HG03520 (cell line): ENCODE measurements around the gene MYDGF.
"Not testable (repeated sequence)": the region's sequence is repeated elsewhere in the genome, so short reads cannot be mapped to it uniquely, and the experiment has no call there.

ENCODE experiments used
- ATAC-seq: cut with Tn5 transposase; IDR thresholded peaks from one replicate; pipeline ENCODE4 v1.9.1; 2021; ENCODE audit warnings: mild to moderate bottlenecking, moderate library complexity; ENCODE audit not compliant: unreplicated experiment

Gene MYDGF

GRCh38 chr19:4701557-4701956, 31.4 kb upstream of the MYDGF start:
- ATAC-seq: no peak

- no peak for ATAC-seq
These were observed 30.5 kb upstream of the MYDGF start for GRCh38 chr19:4700693-4700970.

GRCh38 chr19:4699826-4700692, 29.9 kb upstream of the MYDGF start:
- ATAC-seq: no peak

- no peak for ATAC-seq
These were observed 27.2 kb upstream of the MYDGF start for GRCh38 chr19:4697304-4697703.

GRCh38 chr19:4695224-4695731, 25.1 kb upstream of the MYDGF start:
- ATAC-seq: no peak

GRCh38 chr19:4694211-4694987, 24.3 kb upstream of the MYDGF start:
- no peak for ATAC-seq

- ATAC-seq: no peak
These were observed 23.5 kb upstream of the MYDGF start for GRCh38 chr19:4693471-4694121.

GRCh38 chr19:4693078-4693350, 22.9 kb upstream of the MYDGF start:
- ATAC-seq: no peak

GRCh38 chr19:4692251-4693077, 22.3 kb upstream of the MYDGF start:
- ATAC-seq: no peak

GRCh38 chr19:4691373-4691772, 21.2 kb upstream of the MYDGF start:
- ATAC-seq: no peak

- ATAC-seq: no peak
These were observed 20.2 kb upstream of the MYDGF start for GRCh38 chr19:4690361-4690760.

GRCh38 chr19:4689403-4689802, 19.3 kb upstream of the MYDGF start:
- no peak for ATAC-seq

- no peak for ATAC-seq
These were observed 18.4 kb upstream of the MYDGF start for GRCh38 chr19:4688587-4688986.

GRCh38 chr19:4687396-4687795, 17.3 kb upstream of the MYDGF start:
- no peak for ATAC-seq

- no peak for ATAC-seq
These were observed 16.6 kb upstream of the MYDGF start for GRCh38 chr19:4686700-4687099.

GRCh38 chr19:4684312-4685095, 14.4 kb upstream of the MYDGF start:
- ATAC-seq: no peak

- no peak for ATAC-seq
These were observed 12.5 kb upstream of the MYDGF start for GRCh38 chr19:4682417-4683200.

- not testable (repeated sequence) for ATAC-seq
These were observed 9.9 kb upstream of the MYDGF start for GRCh38 chr19:4680021-4680420.
